ENCODE data around the gene RAP1GAP.

DNA sequence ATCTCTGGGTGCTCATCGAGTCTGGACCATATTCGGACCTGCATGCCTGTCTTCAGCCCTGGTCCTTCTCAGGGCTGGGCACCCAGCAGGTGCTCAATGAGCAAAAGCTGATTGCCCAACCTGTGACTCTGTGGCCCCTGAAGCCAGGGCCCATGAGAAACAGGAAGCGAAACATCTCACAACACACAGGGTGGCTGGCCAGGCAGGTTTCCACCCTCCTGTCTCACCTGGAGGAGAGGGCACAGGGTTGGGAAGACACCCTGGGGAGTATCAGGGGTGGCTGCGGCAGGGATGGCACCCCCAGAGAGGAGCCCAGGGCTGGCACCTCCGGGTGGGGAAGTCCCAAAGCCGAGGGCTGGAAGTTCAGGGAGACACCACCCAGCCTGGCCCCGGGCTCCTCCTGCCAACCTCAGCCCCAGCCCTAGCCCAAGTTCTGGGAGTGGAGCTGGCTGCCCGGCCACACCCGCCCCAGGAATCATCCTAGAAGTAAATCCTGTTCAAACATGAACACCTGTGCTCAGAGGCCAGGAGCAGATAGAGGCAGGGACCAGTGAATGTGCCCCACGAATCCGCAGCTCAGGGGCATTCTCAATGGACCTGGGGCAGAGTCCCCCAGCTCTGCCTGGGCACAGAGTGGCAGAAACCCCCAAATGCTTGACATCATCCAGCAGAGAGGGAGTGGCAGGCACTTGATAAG, 54.6 kb downstream of the RAP1GAP start:
- TF ChIP-seq, protein P1, sequence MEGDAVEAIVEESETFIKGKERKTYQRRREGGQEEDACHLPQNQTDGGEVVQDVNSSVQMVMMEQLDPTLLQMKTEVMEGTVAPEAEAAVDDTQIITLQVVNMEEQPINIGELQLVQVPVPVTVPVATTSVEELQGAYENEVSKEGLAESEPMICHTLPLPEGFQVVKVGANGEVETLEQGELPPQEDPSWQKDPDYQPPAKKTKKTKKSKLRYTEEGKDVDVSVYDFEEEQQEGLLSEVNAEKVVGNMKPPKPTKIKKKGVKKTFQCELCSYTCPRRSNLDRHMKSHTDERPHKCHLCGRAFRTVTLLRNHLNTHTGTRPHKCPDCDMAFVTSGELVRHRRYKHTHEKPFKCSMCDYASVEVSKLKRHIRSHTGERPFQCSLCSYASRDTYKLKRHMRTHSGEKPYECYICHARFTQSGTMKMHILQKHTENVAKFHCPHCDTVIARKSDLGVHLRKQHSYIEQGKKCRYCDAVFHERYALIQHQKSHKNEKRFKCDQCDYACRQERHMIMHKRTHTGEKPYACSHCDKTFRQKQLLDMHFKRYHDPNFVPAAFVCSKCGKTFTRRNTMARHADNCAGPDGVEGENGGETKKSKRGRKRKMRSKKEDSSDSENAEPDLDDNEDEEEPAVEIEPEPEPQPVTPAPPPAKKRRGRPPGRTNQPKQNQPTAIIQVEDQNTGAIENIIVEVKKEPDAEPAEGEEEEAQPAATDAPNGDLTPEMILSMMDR (IDR thresholded peaks at IDR 0.05): no peak
- no peak for TF ChIP-seq PHF8 (IDR thresholded peaks at IDR 0.05; ENCODE audit: borderline replicate concordance, low read depth)

All from A549 (cell line).